LNCAP (cell line): ENCODE measurements around the gene RNF103.

ENCODE experiments used
- CTCF ChIP-seq: fragments of 450-650 bp; IDR thresholded peaks from 2 replicates; pipeline ENCODE4 v1.5.1; 2017; ENCODE audit warnings: mild to moderate bottlenecking

RNF103 gene

GRCh38 chr2:86562485-86562921 is 61.2 kb downstream of the RNF103 start:
- no peak for TF ChIP-seq CTCF

- no peak for TF ChIP-seq CTCF
Observed at GRCh38 chr2:86557836-86558235, 65.8 kb downstream of the RNF103 start.

- TF ChIP-seq CTCF = no peak
Observed at GRCh38 chr2:86556508-86556907, 67.2 kb downstream of the RNF103 start.
